Peyer's patch (tissue), 4 donors: Measurements from ENCODE around the gene RILP.

Experiments used
- POLR2A ChIP-seq, 2 donors: fragments of 450-650 bp; IDR thresholded peaks; one replicate each; pipeline ENCODE4 v1.5.1; 2017; ENCODE audit warnings: antibody characterized with exemption in 2 of 2, mild to moderate bottlenecking in 2 of 2, moderate library complexity in 2 of 2
- TF ChIP-seq, protein P1 (sequence below), 6 experiments: fragments of 450-650 bp in 4 of 6; fragments of 200-600 bp in 2 of 6; sonication (generic) in 1 of 6; IDR thresholded peaks; one replicate each; pipeline ENCODE4 v1.5.1; 2017 to 2019; ENCODE audit warnings: antibody characterized with exemption in 6 of 6, mild to moderate bottlenecking in 3 of 6, moderate library complexity in 1 of 6

DNA sequence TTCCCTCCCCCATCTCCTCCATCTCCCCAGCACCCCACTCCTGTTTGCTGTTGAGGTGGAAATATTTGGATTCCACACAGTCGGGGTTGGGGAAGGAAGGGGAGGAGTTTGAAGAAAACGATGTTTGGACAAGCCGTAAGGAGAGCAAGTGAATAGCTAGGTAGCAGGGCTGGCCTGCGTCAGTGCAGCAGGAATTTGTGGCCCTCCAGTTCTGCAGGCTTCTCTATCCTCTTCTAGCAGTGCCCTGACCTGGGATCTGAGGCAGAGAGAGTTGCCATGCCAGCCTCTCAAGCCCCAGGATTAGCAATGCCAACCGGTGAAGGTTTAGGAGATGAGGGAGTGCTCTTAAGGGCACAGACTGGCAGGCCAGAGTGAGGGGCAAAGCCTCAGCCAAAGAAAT lies 48.0 kb upstream of the RILP start:
- TF ChIP-seq, protein P1, sequence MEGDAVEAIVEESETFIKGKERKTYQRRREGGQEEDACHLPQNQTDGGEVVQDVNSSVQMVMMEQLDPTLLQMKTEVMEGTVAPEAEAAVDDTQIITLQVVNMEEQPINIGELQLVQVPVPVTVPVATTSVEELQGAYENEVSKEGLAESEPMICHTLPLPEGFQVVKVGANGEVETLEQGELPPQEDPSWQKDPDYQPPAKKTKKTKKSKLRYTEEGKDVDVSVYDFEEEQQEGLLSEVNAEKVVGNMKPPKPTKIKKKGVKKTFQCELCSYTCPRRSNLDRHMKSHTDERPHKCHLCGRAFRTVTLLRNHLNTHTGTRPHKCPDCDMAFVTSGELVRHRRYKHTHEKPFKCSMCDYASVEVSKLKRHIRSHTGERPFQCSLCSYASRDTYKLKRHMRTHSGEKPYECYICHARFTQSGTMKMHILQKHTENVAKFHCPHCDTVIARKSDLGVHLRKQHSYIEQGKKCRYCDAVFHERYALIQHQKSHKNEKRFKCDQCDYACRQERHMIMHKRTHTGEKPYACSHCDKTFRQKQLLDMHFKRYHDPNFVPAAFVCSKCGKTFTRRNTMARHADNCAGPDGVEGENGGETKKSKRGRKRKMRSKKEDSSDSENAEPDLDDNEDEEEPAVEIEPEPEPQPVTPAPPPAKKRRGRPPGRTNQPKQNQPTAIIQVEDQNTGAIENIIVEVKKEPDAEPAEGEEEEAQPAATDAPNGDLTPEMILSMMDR (IDR thresholded peaks at IDR 0.05), result no peak
- no peak for TF ChIP-seq POLR2A (IDR thresholded peaks at IDR 0.05)
